Activated CD8-positive, alpha-beta memory T cell treated with anti-CD3 and anti-CD28 coated beads, Interleukin-2, amount 50 U/mL, for 24 hours (primary cell): ENCODE measurements around the gene LRSAM1.

Experiments
- DNase-seq: peaks from one replicate; pipeline ENCODE4 v3.0.0-alpha.2; 2020; ENCODE audit errors: extremely low read depth

Gene LRSAM1

GRCh38 chr9:127550751-127551150, 99.4 kb downstream of the LRSAM1 start:
- no peak for DNase-seq
